Measurements from ENCODE around the gene MTRF1.

Gene MTRF1

GRCh38 chr13:41193919-41194824, 69.2 kb downstream of the MTRF1 start, which contains the start of gene KBTBD7:
Gene KBTBD7, minus strand, starts transcription at chr13:41194569. Its CDS starts 312 bp downstream, at chr13:41194257.
- DNase-seq (ENCODE audit: extremely low read depth, insufficient read length) = peak; percentile 93
- TF ChIP-seq CTCF (IDR thresholded peaks at IDR 0.05; ENCODE audit: insufficient read depth, low read length, poor library complexity, severe bottlenecking) = no peak
- H3K4me3 ChIP-seq (replicated peaks; ENCODE audit: low read depth, low read length) = peak within 1 kb of the TSS; percentile 80
- H3K36me3 ChIP-seq (ENCODE audit: control insufficient read depth, insufficient read depth, low read length) = no peaks in the 10 kb centered on the region; the same call in 1 of the 2 replicates
- no peaks in the 10 kb centered on the region for H3K27me3 ChIP-seq (replicated peaks; ENCODE audit: control insufficient read depth, insufficient read depth, low read length)

GRCh38 chr13:41193469-41193868, 69.9 kb downstream of the MTRF1 start:
- no peak for TF ChIP-seq CTCF (IDR thresholded peaks at IDR 0.05; ENCODE audit: insufficient read depth, low read length, poor library complexity, severe bottlenecking)
- no peak for DNase-seq (ENCODE audit: extremely low read depth, insufficient read length)
- Histone ChIP-seq H3K36me3 (ENCODE audit: control insufficient read depth, insufficient read depth, low read length) (no peaks in the 10 kb centered on the region; the same call in 1 of the 2 replicates), H3K4me3 (replicated peaks; ENCODE audit: low read depth, low read length) (peak overlapping the region; percentile 80), H3K27me3 (replicated peaks; ENCODE audit: control insufficient read depth, insufficient read depth, low read length) (no peaks in the 10 kb centered on the region)

GRCh38 chr13:41188584-41188983, 74.8 kb downstream of the MTRF1 start:
- H3K36me3 ChIP-seq (ENCODE audit: control insufficient read depth, insufficient read depth, low read length) = no peaks in the 10 kb centered on the region; the same call in 1 of the 2 replicates
- H3K27me3 ChIP-seq (replicated peaks; ENCODE audit: control insufficient read depth, insufficient read depth, low read length) = no peaks in the 10 kb centered on the region
- DNase-seq (ENCODE audit: extremely low read depth, insufficient read length) = no peak
- TF ChIP-seq CTCF (IDR thresholded peaks at IDR 0.05; ENCODE audit: insufficient read depth, low read length, poor library complexity, severe bottlenecking) = no peak
- H3K4me3 ChIP-seq (replicated peaks; ENCODE audit: low read depth, low read length) = no peak overlapping the region

- no peak overlapping the region for H3K4me3 ChIP-seq (replicated peaks; ENCODE audit: low read depth, low read length)
- no peak for DNase-seq (ENCODE audit: extremely low read depth, insufficient read length)
- H3K27me3 ChIP-seq (replicated peaks; ENCODE audit: control insufficient read depth, insufficient read depth, low read length) = no peaks in the 10 kb centered on the region
- TF ChIP-seq CTCF (IDR thresholded peaks at IDR 0.05; ENCODE audit: insufficient read depth, low read length, poor library complexity, severe bottlenecking) = no peak
- no peaks in the 10 kb centered on the region for H3K36me3 ChIP-seq (ENCODE audit: control insufficient read depth, insufficient read depth, low read length)
Observed at GRCh38 chr13:41186481-41186880, 76.9 kb downstream of the MTRF1 start.

GRCh38 chr13:41182231-41182630, 81.1 kb downstream of the MTRF1 start:
- TF ChIP-seq CTCF (IDR thresholded peaks at IDR 0.05; ENCODE audit: insufficient read depth, low read length, poor library complexity, severe bottlenecking) = no peak
- no peak for DNase-seq (ENCODE audit: extremely low read depth, insufficient read length)
- Histone ChIP-seq H3K27me3 (replicated peaks; ENCODE audit: control insufficient read depth, insufficient read depth, low read length) (no peaks in the 10 kb centered on the region), H3K4me3 (replicated peaks; ENCODE audit: low read depth, low read length) (no peak overlapping the region), H3K36me3 (ENCODE audit: control insufficient read depth, insufficient read depth, low read length) (no peaks in the 10 kb centered on the region)

Data from GM06990 (cell line).